ENCODE results near the gene RNF144B. TPM values are rescaled to one million over a fixed set of nuclear protein-coding genes. Genes with fewer than 3 reads are reported as not detected.

Gene RNF144B
- total and polyA plus RNA-seq, 10 of the 15 experiments (the other 5 are each of a cell fraction or from before 2014, with no cell fraction given) = 0.03 to 0.18 (median 0.14) TPM

GRCh38 chr6:18424201-18424600 is 37.1 kb downstream of the RNF144B start (continued):
- TF ChIP-seq ZBED1 (IDR thresholded peaks at IDR 0.05; ENCODE audit: borderline replicate concordance) (no peak), SREBF1 (IDR thresholded peaks at IDR 0.05; ENCODE audit: low read length) (no peak), MEF2B (IDR thresholded peaks at IDR 0.05; ENCODE audit: partially characterized antibody, poor library complexity, severe bottlenecking) (no peak), BCL11A (IDR thresholded peaks at IDR 0.05; ENCODE audit: low read depth, low read length) (no peak)

DNA sequence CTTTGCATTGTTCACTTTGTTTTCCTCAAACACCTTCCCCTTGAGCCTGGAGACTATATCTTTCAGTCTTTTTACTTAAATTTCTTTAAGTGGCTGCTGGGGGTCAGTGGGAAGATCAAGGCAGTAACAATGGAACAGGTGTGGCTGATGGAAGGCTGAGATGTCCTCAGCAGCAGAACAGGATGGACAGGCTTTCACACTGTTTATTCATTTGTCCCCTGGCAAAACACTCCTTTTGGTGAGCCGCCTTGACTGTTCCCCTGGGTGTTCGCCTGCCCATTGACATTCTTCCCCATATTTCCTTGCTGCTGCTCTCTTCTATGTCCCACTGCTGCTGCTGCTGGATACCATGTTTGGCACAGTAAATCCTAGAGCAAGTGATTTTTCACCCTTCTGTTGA is 38.1 kb downstream of the RNF144B start:
- no peak for DNase-seq (ENCODE audit: low read depth, low spot score)

More for the DNA sequence above, 38.1 kb downstream of the RNF144B start:
- in situ Hi-C loops (cut with MboI) (no loop called here), intact Hi-C loops (cut with micrococcal nuclease; ENCODE audit: unreplicated experiment) (no loop called here)
- Histone ChIP-seq H3K79me2 (ENCODE audit: control insufficient read depth, insufficient read depth, low read length) (no peaks in the 10 kb centered on the region), H2AFZ (ENCODE audit: control insufficient read depth, low read depth, low read length) (no peak overlapping the region), H4K20me1 (ENCODE audit: control insufficient read depth, insufficient read depth) (no peaks in the 10 kb centered on the region), H3K9me3 (replicated peaks; ENCODE audit: control insufficient read depth, insufficient read depth, low read length) (no peaks in the 10 kb centered on the region), H3K27me3 (replicated peaks in 1 of 2; ENCODE audit: control insufficient read depth in 2 of 2, insufficient read depth in 2 of 2, low read length in 1 of 2) (no peaks in the 10 kb centered on the region; a peak in 1 of 4 replicates), H3K4me2 (ENCODE audit: control insufficient read depth, insufficient read depth) (no peak overlapping the region), H3K4me3 (no peak overlapping the region), H3K9ac (ENCODE audit: control insufficient read depth, insufficient read depth, low read length) (no peak overlapping the region), H3K4me1 (ENCODE audit: control insufficient read depth, insufficient read depth, low read length) (no peaks in the 10 kb centered on the region), H3K27ac (ENCODE audit: control insufficient read depth, insufficient read depth) (no peak overlapping the region), H3K36me3 (ENCODE audit: control insufficient read depth in 2 of 2, insufficient read depth in 2 of 2, low read length in 1 of 2) (no peaks in the 10 kb centered on the region)
- ATAC-seq = no peak
- no peak for FAIRE-seq
- CTCF ChIA-PET = no interaction called here
- TF ChIP-seq MXI1 (IDR thresholded peaks at IDR 0.05; ENCODE audit: low read depth, low read length) = no peak
- TF ChIP-seq SIN3A (IDR thresholded peaks at IDR 0.05; ENCODE audit: low read depth, low read length) = no peak
- TF ChIP-seq, protein P1, sequence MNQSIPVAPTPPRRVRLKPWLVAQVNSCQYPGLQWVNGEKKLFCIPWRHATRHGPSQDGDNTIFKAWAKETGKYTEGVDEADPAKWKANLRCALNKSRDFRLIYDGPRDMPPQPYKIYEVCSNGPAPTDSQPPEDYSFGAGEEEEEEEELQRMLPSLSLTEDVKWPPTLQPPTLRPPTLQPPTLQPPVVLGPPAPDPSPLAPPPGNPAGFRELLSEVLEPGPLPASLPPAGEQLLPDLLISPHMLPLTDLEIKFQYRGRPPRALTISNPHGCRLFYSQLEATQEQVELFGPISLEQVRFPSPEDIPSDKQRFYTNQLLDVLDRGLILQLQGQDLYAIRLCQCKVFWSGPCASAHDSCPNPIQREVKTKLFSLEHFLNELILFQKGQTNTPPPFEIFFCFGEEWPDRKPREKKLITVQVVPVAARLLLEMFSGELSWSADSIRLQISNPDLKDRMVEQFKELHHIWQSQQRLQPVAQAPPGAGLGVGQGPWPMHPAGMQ (IDR thresholded peaks at IDR 0.05; ENCODE audit: borderline replicate concordance) = no peak
- no peak for TF ChIP-seq CBFB (IDR thresholded peaks at IDR 0.05; ENCODE audit: low read depth)
- POLR2A ChIA-PET = no interaction called here
- SMC1A ChIA-PET (ENCODE audit: uncharacterized antibody, unreplicated experiment) = no interaction called here
- 74% methylated on average over 2 of the region's 2 CpGs for WGBS (ENCODE audit: insufficient coverage, insufficient replicate concordance, low lambda C conversion rate, missing lambda C conversion rate)
- no TSS peak for BruUV-seq (replicated peaks)
- RAD21 ChIA-PET (ENCODE audit: unreplicated experiment) = no interaction called here
